GM21526 (cell line): ENCODE data around the gene TPPP3.

Source experiments
- ATAC-seq: cut with Tn5 transposase; IDR thresholded peaks from one replicate; pipeline ENCODE4 v1.9.1; 2021; ENCODE audit warnings: moderate library complexity; ENCODE audit not compliant: unreplicated experiment, low FRiP score

The TPPP3 gene

DNA sequence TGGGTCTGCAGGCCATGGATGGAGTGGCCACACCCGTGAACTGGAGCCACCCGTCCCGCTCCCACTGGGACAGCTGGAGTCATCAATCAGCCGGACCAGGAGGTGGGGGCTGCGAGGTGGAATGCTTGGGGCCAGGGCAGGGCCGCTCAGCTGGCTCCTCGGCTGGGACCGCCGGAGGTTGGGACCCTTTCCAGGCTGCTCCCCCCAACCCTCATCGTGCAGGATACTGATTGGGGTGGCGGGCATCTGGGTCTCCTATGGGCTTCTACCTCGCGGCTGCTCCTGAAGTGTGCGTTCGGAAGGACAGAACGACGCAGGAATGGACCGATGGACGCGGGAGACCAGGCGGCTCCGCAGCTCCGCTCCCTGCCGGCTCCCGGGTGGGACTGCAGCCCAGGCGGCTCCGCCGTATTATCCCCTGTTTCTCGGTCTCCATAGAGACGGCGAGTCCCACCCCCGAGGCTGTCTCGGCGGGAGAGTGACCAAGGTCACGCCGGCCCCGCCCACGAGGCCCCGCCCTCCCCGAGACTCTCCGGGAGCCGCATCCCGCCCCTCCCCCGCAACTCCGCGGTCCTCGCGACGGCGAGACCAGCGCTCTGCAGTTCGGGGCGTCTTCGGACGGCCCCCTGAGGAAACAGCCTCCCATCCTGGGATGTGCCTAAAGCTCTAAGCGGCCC, at the start of gene TPPP3:
TPPP3 (minus strand) TSS at position 388 of the 677 bp plus-strand sequence. CDS start 2,387 bp downstream, outside the sequence.
- no peak for ATAC-seq

DNA sequence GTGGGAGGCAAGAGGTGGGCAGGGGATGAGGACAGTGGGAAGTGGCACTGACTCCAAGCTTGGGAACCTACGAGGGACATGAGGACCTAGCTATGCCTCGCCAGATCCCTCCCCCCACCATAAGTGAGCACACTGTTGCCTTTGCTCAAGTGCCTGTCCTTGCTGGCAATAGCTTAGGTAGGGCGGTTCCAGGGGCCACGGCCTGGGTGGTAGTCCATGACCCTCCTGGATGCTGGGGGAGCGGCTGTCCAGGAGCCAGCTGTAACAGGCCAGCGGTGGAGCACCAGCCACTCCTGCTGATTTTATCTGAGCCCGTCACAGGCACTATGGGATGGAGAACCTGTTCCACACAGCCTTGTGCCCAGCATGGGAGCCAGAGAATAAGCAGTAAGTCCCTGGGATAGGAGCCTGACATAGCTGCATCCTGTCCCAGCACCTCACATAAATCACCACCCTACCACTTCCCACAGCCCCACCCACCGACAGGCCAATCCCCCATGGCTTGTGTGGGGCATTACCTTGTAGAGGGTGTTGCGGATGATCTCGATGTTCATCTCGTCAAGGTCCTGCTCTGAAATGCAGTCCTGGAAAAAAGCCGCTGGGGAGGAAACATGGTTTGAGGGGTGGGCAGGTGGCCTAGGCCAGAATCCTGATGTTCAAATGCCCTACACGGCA, 49.4 kb upstream of the TPPP3 start:
- no peak for ATAC-seq

DNA sequence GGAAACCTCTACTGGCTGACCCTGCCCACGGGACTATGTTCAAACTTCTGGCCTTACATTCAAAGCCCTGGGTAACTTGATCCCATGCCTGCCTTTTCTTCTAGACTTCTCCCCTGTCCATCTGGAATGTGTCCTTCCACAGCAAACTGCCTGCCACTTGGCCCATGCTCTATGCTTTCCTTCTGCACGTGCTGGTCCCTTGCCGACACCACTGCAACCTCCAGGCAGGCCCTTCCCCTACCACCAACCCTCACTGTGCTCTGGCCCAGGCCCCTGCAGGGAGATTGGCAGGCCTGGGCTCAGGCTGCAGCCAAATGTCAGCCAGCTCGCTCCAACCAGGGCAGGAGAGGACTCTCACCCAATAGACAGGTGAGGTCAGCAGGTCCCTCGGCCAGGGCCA, 48.6 kb upstream of the TPPP3 start:
- ATAC-seq: no peak

DNA sequence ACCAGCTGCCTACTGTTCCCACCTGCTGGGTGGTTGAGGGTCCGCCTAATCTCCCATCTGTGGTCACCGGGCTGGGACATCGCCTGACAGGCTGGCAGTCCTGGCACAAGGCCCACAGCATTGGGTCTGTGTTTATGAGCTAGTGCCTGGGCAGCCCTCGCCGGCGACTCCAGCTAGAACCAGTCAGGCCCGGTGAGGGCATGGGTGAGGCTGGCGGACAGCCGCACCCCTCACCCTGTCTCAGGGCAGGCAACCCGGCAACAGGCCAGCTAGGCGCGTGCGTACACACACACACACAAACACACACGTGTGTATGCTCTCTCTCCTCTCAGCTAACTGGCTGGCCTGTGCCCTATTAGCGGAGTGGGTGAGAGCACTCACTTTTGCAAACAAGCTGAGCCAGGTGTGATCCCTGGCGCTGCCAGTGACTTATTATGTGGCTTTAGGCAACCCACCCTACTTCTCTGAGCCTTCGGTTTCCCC, 48.0 kb upstream of the TPPP3 start:
- no peak for ATAC-seq

DNA sequence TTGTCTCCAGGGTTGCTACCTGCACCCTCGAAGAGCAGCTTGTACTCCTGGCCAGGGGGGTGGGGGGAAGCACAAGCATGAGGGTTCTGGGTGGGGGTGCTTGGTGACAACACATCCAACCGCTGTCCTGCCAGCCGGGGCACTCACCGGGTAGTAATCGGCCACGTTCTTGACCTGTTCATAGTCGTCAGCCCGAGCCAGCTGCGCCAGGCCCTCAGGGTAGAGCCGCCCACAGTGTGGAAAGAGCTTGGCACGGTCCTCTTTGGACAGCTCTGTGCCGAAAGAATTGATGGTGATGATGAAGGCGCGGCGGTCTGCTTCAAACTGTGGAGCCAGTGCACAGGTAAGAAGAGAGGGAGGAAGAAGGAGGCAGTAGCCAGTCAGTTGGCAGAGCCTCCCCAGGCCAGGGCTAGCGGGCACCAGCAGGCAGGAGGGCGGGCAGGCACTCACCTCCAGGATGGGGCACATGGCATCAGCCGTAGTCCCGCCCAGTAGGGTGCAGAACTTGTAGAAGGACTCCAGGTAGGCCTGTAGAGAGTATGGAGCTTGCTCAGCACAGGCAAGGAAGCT, 45.6 kb upstream of the TPPP3 start:
- no peak for ATAC-seq

DNA sequence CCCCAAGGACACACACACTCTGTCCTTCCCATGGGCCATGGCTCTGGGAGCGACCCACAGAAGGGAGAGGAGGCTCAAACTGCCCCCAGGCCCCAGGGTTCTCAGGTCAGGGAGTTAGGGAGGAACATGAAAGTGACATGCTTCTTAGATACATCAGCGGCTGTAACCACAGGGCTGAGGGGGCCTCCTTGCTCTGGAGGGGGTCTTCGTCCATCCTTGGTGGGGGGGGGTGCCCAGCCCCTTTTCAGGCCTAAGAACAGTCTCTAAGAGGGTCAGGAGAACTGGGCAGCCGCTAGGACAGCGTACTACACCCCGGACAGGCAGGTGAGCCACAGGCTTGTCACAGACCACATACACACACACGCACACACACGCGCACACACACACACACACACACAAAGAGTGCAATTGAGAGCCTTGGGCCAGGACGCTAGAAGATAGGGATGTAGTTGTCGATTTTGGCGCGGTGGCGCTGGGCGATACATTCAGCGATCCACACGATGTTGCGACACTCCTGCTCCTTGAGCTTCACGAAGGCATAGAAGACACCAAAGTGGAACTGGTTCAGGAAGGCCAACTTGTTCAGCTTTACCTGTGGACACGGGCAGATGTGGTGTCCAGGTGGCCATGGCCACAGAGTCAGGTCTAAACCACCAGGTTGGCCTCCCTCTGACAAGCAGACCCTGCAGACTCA, 44.9 kb upstream of the TPPP3 start:
- no peak for ATAC-seq

DNA sequence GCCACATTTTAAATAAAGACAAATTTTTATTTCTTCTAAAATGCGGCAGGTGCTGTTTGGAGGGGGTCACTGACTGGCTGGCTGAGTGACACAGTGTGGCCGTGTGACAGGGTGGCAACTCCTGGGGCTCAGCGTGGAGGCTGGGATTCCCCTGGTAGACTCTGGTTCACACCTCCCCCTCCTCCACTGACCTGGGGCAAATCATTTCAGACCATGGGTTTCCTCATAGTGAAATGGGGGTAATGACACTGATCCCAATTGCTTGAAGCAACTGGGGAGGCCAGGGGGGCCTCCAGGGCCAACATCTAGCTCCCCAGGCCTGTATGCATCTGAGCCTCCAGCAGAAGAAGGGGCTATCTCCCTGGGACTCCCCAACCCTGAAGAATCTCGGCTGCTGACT, 44.2 kb upstream of the TPPP3 start:
- ATAC-seq: no peak

DNA sequence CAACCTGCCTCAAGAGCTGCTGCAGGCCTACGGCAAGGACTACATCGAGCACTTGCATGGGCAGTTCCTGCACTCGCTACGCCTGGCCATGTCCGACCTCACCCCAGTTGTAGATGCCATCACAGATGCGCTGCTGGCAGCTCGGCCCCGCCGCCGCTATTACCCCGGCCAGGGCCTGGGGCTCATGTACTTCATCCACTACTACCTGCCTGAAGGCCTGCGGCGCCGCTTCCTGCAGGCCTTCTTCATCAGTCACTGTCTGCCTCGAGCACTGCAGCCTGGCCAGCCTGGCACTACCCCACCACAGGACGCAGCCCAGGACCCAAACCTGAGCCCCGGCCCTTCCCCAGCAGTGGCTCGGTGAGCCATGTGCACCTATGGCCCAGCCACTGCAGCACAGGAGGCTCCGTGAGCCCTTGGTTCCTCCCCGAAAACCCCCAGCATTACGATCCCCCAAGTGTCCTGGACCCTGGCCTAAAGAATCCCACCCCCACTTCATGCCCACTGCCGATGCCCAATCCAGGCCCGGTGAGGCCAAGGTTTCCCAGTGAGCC, 43.4 kb upstream of the TPPP3 start:
- no peak for ATAC-seq

DNA sequence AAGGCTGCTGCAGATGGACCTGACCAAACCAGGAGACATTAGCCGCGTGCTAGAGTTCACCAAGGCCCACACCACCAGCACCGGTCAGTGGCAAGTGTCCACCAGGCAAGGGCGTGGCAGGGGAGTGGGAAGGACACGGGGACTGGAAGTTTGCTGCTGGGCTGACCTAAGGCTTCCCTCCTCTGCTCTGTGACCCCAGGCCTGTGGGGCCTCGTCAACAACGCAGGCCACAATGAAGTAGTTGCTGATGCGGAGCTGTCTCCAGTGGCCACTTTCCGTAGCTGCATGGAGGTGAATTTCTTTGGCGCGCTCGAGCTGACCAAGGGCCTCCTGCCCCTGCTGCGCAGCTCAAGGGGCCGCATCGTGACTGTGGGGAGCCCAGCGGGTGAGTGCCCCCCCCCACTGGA, 42.5 kb upstream of the TPPP3 start:
- no peak for ATAC-seq

DNA sequence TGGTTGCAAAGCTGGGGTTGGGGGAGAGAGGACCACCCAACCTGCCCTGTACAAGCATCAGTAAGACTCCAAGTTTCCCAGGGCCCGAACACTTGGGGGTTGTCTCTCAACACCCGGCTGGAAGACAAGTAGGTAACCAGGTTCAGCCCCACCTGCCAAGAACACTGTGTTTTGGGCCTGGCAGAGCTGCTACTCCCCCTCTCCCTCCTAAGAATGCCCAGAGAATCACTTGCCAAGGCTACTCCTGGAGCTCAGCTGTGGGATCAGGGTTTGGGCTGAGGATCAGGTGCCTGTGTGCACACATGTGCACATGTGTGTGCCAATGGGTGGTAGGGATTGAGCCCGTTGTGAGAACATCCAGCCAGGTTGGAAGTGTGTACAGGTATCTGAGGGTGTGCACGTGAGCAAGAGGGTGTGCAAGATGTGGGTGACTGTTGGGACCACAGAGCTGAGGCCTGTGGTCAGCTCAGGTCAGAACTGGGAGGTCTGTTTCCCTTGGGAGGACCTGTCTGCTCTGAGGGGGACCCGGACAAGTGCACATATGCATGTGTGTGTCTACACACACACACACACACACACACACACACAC, 39.9 kb upstream of the TPPP3 start:
- ATAC-seq: no peak

DNA sequence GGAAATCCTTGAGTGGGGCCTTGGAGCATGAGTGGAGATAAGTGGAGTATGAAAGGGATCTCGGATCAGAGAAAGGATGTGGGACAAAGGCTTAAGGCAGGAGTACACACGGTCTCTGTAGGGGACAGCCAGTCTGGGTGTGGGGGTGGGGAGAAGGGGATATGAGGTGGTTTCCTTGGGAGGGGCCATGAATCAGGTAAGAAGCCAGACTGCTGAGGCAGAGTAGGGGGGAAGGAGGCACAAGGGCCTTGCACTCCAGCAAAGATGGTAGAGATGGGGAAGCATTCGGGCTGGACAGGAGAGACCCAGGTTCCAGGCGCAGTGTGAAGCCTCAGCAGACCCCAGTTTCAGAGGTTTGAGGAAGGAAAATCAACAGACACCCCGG, 39.2 kb upstream of the TPPP3 start:
- no peak for ATAC-seq

DNA sequence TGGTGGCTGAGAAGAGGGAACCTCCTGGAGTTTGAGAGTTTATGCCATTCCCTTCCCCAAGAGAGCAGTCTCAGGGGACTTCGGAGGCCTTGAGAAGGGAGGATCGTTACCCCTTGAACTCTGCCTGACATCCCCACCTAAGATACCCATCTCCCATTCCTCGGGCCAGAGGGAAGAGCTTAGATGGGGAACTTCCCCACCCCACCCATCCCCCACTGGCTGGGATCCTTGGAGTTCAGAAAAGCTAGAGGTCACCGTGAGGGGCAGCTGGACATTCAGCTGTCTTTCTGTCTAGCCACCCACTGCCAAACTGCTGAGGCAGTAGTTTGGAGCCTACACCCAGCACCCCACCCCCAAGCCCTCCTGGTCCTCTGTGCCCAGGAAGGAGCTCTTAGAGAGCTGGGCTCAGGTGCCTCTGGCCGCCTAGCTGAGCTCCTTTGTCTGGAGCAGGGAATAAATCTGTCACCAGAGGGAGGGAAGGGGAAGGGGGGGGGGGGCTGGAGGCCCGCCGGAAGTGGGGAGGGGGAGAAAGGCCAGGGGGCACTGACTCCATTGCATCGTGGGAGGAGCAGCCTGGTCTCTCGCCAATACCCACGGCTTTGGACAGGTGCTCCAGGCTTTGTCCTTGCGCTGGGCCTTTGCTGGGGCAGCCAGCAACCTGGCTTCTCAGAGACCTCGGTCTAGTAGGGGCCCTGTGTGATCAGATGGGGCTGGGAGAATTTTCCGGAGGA, 38.6 kb upstream of the TPPP3 start:
- ATAC-seq: no peak

DNA sequence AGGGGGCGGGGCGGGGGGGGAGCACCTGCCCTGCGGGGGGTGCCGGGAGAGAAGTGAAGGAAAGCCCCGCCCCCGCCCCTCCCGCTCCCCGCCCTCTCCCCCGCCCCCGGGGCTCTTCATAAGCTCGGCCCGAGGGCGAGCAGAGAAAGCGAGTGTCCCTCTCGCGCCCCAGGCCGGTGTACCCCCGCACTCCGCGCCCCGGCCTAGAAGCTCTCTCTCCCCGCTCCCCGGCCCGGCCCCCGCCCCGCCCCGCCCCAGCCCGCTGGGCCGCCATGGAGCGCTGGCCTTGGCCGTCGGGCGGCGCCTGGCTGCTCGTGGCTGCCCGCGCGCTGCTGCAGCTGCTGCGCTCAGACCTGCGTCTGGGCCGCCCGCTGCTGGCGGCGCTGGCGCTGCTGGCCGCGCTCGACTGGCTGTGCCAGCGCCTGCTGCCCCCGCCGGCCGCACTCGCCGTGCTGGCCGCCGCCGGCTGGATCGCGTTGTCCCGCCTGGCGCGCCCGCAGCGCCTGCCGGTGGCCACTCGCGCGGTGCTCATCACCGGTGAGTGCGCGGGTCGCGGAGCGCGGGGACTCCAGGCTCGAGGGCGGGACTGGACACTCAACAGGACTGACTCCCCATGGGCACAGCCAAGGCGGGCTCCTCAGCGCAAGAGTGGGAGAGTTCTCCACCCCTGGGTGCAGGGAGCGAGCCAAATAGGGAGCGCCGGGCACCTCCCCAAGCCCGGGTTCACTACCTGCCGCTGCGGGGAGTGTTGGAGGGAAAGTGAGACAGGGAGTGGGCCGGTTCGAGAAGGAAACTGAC, 37.9 kb upstream of the TPPP3 start, which contains the start of gene HSD11B2:
HSD11B2 (plus strand) TSS at position 145 of the 798 bp plus-strand sequence; CDS start at position 273, 128 bp downstream.
- no peak for ATAC-seq

DNA sequence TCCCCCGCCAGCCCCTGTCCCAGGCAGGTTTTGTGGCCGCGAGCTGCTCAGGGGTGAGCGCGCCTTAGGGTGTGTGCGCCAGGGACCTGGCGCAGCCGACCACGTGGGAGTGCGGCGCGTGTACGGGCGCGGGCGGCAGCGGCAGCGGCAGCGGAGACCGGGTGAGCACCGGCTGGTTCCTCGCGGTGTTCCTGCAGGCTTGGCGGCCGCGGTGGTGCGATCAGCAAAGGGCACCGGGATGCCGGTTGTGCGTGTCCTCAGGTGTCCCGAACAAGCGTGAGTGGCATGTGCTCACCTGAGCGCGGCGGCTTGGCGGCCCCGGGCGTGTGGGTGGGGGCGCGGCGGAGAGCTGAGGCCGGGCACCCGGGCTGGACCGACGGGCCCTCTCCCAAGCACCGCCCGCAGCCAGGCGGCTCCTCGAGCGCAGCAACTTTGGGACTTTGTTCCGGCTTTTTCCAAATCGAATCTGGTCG, 37.2 kb upstream of the TPPP3 start:
- no peak for ATAC-seq

DNA sequence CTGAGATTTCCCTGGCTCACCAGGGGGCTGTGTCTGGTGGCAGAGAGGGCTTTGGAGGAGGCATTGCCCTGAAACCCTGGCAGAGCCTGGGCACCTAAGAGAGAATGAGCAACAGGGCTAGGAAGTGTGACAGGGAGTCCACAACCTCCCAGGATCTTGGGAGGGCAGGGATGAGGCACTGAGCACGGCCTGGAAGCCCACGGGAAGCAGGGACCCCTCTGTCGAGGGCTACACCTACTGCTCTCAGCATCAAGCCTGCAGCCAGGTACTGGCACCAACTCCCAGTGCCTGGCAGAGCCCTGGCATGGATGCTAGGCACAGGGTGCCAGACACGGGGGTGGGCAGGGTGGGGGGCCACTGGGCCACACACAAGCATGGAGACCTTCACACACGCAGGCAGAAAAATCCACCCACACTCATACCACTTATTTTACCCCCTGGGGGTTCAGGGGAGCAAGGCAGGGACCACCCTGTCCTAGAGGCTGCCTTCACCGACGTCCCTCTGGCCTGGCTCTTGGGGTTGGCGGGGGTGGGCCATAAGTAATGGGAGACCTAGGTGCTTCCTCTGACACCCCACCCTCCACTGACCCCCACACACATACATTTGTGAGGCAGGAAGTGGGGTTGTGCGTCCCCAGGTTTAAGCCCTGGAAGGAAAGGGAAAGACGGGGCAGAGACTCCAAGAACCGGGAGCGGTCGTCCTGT, 36.7 kb upstream of the TPPP3 start:
- ATAC-seq: no peak

DNA sequence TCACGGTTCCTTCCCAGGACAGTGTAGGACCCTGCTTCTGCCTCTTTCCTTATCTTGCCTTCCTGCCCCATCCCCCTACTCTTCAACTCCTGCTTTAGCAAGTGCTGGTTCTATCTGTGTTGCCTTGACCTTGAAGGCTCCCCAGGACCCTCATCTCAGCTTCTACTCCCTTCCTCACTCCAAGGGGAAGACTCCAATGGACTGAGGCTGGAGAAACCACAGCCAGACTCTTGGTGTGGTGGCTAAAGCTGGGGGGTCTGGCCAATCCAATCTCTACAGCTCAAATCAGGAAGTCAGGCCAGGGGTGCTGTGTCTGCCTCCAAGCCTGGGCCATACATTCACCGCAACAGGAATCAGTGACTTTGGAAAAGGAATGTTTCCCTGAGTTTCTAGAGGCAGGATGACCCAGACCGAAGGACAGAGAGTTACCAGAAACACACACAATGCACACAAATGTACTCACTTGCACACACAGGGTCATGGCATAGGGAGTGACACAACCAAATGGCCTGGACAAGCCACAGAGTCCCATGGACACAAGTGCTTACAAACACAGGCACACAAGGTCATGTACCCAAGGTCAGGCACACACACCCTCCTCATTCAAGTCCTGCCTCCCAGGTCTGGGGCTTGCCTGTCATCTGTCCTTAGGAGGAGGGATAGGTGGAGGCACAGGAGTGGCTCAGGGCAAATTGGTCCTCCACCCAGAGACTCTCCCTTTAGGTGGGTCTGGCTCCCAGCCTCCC, 35.9 kb upstream of the TPPP3 start:
- no peak for ATAC-seq

DNA sequence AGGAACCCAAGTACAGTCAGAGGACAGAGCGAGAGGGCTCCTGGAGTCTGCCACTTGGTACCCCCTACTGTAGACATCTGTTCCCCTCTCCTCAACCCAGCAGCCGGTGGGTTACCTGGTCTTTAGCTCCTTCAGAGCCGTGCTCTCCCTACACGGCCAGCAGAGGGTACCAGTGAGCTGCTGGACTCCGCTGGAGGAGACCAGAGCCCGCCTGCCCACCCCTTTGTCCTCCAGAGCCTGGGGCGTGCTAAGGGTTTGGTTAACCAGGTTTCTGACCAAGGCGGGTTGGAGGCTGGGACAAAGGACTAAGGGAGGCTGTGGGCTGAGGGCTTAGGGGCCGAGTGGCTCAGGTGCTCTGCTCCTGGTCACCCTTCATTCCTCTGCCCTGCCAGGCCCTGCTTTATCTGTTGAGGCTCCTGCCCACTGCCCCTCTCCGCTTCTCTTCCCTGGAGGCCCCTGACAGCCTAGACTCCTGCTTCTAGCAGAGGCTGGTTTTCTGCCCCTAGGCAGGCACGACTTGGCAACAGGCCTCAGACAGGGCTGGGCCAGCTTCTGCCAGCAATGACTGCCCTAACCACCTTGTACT, 34.9 kb upstream of the TPPP3 start:
- no peak for ATAC-seq
